PC-3 (cell line): Measurements from ENCODE around the gene PACSIN2. TPM values are rescaled to one million over a fixed set of nuclear protein-coding genes. Genes with fewer than 3 reads are reported as not detected.

Experiments
- ATAC-seq: fragments of 200-7000 bp; cut with Tn5 transposase; 2 replicates; pipeline ENCODE4 v1.9.1; 2020; ENCODE audit warnings: mild to moderate bottlenecking, moderate library complexity
- BruUV-seq: library from RNA; stranded (reverse); fragments of 400-500 nt; replicated peaks from 2 replicates; lab custom pipeline; 2021; lab: Mats Ljungman, UMichigan
- CTCF ChIA-PET: fragments of 300-600 bp; sonication (Branson Sonifier 250); formaldehyde crosslinking; loops from one replicate; lab custom pipeline; 2022; ENCODE audit warnings: antibody characterized with exemption; lab: Charles Lee
- POLR2A ChIA-PET: fragments of 300-600 bp; sonication (Branson Sonifier 250); formaldehyde crosslinking; loops from one replicate; lab custom pipeline; 2022; ENCODE audit warnings: antibody characterized with exemption; ENCODE audit not compliant: unreplicated experiment; lab: Charles Lee
- DNase-seq: peaks from one replicate; pipeline ENCODE4 v3.0.0-alpha.2; 2015
- H2AFZ ChIP-seq: fragments of 300-600 bp; sonication (generic); 2 replicates; pipeline ENCODE4 v1.6.0; 2016; ENCODE audit warnings: antibody characterized with exemption, low read length
- H3F3A ChIP-seq: fragments of 300-600 bp; sonication (generic); one replicate; pipeline ENCODE4 v1.6.0; 2017; ENCODE audit warnings: antibody characterized with exemption, low read length, control low read depth, mild to moderate bottlenecking; ENCODE audit not compliant: unreplicated experiment
- H3K27ac ChIP-seq: fragments of 300-600 bp; sonication (generic); 2 replicates; pipeline ENCODE4 v1.5.1; 2016; ENCODE audit warnings: mild to moderate bottlenecking, low read length
- H3K27me3 ChIP-seq: fragments of 300-600 bp; sonication (generic); 2 replicates; pipeline ENCODE4 v1.6.1; 2016; ENCODE audit warnings: low read length, mixed read lengths
- H3K36me3 ChIP-seq: fragments of 300-600 bp; sonication (generic); 2 replicates; pipeline ENCODE4 v1.6.1; 2016; ENCODE audit warnings: low read depth, mixed run types, low read length, mixed read lengths
- H3K4me1 ChIP-seq: fragments of 300-600 bp; sonication (generic); 2 replicates; pipeline ENCODE4 v1.5.1; 2016; ENCODE audit warnings: low read length; ENCODE audit not compliant: insufficient read depth
- H3K4me2 ChIP-seq: fragments of 300-600 bp; sonication (generic); 2 replicates; pipeline ENCODE4 v1.6.0; 2016; ENCODE audit warnings: low read length
- H3K4me3 ChIP-seq: fragments of 300-600 bp; sonication (generic); 2 replicates; pipeline ENCODE4 v1.5.1; 2016; ENCODE audit warnings: mild to moderate bottlenecking, low read length, mixed read lengths
- H3K79me2 ChIP-seq: fragments of 300-600 bp; sonication (generic); 2 replicates; pipeline ENCODE4 v1.6.1; 2017; ENCODE audit warnings: low read length, mixed read lengths
- H3K9ac ChIP-seq: fragments of 300-600 bp; sonication (generic); 2 replicates; pipeline ENCODE4 v1.6.0; 2016; ENCODE audit warnings: mild to moderate bottlenecking, low read length
- H3K9me2 ChIP-seq: fragments of 300-600 bp; sonication (generic); replicated peaks from 2 replicates; pipeline ENCODE4 v1.6.1; 2016; ENCODE audit warnings: mixed run types, low read length, mixed read lengths
- H3K9me3 ChIP-seq: fragments of 300-600 bp; sonication (generic); 2 replicates; pipeline ENCODE4 v1.6.1; 2016; ENCODE audit warnings: low read length, mixed read lengths
- H4K20me1 ChIP-seq: fragments of 300-600 bp; sonication (generic); 2 replicates; pipeline ENCODE4 v1.6.1; 2016; ENCODE audit warnings: low read length, mixed read lengths
- EZH2 ChIP-seq: fragments of 300-600 bp; sonication (generic); IDR thresholded peaks from one replicate; pipeline ENCODE4 v1.6.1; 2017; ENCODE audit warnings: antibody characterized with exemption, mild to moderate bottlenecking, low read length; ENCODE audit not compliant: unreplicated experiment
- EZH2phosphoT487 ChIP-seq: fragments of 300-600 bp; sonication (generic); IDR thresholded peaks from 2 replicates; pipeline ENCODE4 v1.6.1; 2018; ENCODE audit warnings: mild to moderate bottlenecking, antibody characterized with exemption, low read length, borderline replicate concordance
- intact Hi-C: fragments of 100-400 bp; cut with micrococcal nuclease; formaldehyde crosslinking; loops from 2 replicates; pipeline ENCODE4 v1.9.0; 2023
- total RNA-seq: library from RNA; depleted of rRNA; stranded (reverse); fragments of >200 nt; gene quantifications from 2 replicates; pipeline ENCODE4 v1.2.3, GENCODE V29; 2014
- TF ChIP-seq, protein P1 (sequence below): fragments of 300-600 bp; sonication (generic); conservative IDR thresholded peaks from 2 replicates; pipeline ENCODE4 v1.5.1; 2017; ENCODE audit warnings: antibody characterized with exemption, low read depth, mild to moderate bottlenecking, low read length

PACSIN2 gene
- total RNA-seq, 1 experiment from 2014 or later, result 25.7 TPM

DNA sequence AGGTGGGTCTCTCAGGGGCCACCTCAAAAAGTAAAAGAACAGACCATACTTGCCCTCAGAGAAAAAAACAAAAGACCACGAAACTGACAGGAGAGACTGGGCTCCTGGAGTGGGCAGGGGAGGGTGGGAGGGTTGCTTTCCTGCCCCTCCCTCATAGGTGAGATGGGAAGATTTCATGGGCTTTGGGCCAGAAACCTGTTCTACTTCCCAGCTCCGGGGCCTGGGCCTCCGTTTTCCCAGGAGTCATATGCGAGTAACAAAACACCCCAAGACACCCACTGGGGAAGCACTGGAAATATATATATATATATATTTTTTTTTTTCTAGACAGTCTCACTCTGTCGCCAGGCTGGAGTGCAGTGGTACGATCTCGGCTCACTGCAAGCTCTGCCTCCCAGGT is 42.7 kb upstream of the PACSIN2 start:
- no peaks in the 10 kb centered on the region for H3F3A ChIP-seq
- H3K9ac ChIP-seq, result no peak overlapping the region
- ChIA-PET CTCF (interaction anchor here (0.7 kb wide), 1 partner anchor 437 kb away, joined by 3 read pairs; no protein-coding TSS in a partner anchor), POLR2A (no interaction called here)
- no peaks in the 10 kb centered on the region for H3K36me3 ChIP-seq
- H3K9me3 ChIP-seq, result no peaks in the 10 kb centered on the region
- H3K9me2 ChIP-seq, result no peaks in the 10 kb centered on the region
- no peak overlapping the region for H2AFZ ChIP-seq
- H3K27ac ChIP-seq, result no peak overlapping the region
- no peaks in the 10 kb centered on the region for H4K20me1 ChIP-seq
- no peaks in the 10 kb centered on the region for H3K4me1 ChIP-seq
- ATAC-seq (no peak), DNase-seq (no peak)
- no peak overlapping the region for H3K4me3 ChIP-seq
- no peak overlapping the region for H3K4me2 ChIP-seq
- H3K79me2 ChIP-seq, result no peaks in the 10 kb centered on the region
- BruUV-seq, result no TSS peak
- no peaks in the 10 kb centered on the region for H3K27me3 ChIP-seq
- intact Hi-C loops, result no loop called here
- TF ChIP-seq, protein P1, sequence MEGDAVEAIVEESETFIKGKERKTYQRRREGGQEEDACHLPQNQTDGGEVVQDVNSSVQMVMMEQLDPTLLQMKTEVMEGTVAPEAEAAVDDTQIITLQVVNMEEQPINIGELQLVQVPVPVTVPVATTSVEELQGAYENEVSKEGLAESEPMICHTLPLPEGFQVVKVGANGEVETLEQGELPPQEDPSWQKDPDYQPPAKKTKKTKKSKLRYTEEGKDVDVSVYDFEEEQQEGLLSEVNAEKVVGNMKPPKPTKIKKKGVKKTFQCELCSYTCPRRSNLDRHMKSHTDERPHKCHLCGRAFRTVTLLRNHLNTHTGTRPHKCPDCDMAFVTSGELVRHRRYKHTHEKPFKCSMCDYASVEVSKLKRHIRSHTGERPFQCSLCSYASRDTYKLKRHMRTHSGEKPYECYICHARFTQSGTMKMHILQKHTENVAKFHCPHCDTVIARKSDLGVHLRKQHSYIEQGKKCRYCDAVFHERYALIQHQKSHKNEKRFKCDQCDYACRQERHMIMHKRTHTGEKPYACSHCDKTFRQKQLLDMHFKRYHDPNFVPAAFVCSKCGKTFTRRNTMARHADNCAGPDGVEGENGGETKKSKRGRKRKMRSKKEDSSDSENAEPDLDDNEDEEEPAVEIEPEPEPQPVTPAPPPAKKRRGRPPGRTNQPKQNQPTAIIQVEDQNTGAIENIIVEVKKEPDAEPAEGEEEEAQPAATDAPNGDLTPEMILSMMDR, result no peak
- no peak for TF ChIP-seq EZH2
- TF ChIP-seq EZH2phosphoT487, result no peak

DNA sequence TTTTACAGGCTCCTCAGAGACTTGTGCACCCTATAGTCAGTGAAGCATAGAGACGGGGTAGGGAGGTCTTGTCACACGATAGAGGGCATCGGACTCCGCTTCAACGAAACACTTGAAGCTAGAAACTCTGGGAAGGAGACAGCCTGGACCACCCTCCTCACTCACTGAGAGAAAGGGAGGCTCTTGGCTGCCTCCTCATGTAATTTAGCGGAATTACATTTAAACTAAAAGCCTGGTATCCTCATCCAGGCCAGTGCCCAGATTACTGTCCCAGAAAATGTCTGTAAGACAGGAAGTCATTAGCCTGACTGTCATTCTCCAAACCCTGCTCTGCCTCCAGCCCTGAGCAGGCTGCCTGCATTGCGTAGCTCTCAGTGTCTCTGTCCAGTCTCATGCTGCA is 38.2 kb upstream of the PACSIN2 start:
- intact Hi-C loops, result no loop called here
- Histone ChIP-seq H3F3A (no peaks in the 10 kb centered on the region), H3K36me3 (no peaks in the 10 kb centered on the region), H3K4me2 (no peak overlapping the region), H2AFZ (no peak overlapping the region), H3K27ac (no peak overlapping the region), H3K27me3 (no peaks in the 10 kb centered on the region), H3K4me1 (no peaks in the 10 kb centered on the region), H3K9ac (no peak overlapping the region), H3K79me2 (no peaks in the 10 kb centered on the region), H3K4me3 (no peak overlapping the region), H4K20me1 (no peaks in the 10 kb centered on the region), H3K9me3 (no peaks in the 10 kb centered on the region), H3K9me2 (no peaks in the 10 kb centered on the region)
- DNase-seq, result peak; percentile 16
- ChIA-PET POLR2A (no interaction called here), CTCF (no interaction called here)
- no peak for ATAC-seq
- BruUV-seq, result no TSS peak
- no peak for TF ChIP-seq EZH2phosphoT487
- TF ChIP-seq, protein P1, result peak; percentile 49

GRCh38 chr22:43050995-43051394 is 36.0 kb upstream of the PACSIN2 start:
- H3K4me2 ChIP-seq, result no peak overlapping the region
- H3F3A ChIP-seq, result no peaks in the 10 kb centered on the region
- no peaks in the 10 kb centered on the region for H3K9me2 ChIP-seq
- ChIA-PET CTCF (no interaction called here), POLR2A (interaction anchor here (0.5 kb wide), 1 partner anchor 130 kb away, joined by 6 read pairs; no protein-coding TSS in a partner anchor)
- H3K36me3 ChIP-seq, result no peaks in the 10 kb centered on the region
- H3K27ac ChIP-seq, result no peak overlapping the region
- no peak overlapping the region for H2AFZ ChIP-seq
- no peak for TF ChIP-seq EZH2phosphoT487
- no peak for TF ChIP-seq EZH2
- TF ChIP-seq, protein P1, result no peak
- no peaks in the 10 kb centered on the region for H3K27me3 ChIP-seq
- intact Hi-C loops, result no loop called here
- H4K20me1 ChIP-seq, result no peaks in the 10 kb centered on the region
- no peak overlapping the region for H3K4me3 ChIP-seq
- no peak overlapping the region for H3K9ac ChIP-seq
- H3K9me3 ChIP-seq, result no peaks in the 10 kb centered on the region
- BruUV-seq, result no TSS peak
- ATAC-seq (no peak), DNase-seq (no peak)
- H3K4me1 ChIP-seq, result no peaks in the 10 kb centered on the region
- no peaks in the 10 kb centered on the region for H3K79me2 ChIP-seq
